H1 (cell line): Measurements from ENCODE around the gene ADRB2. TPM values are rescaled to one million over a fixed set of nuclear protein-coding genes. Genes with fewer than 3 reads are reported as not detected.

ENCODE experiments used
- CTCF ChIA-PET: fragments of 300-600 bp; sonication (Branson Sonifier 250); formaldehyde crosslinking; loops from one replicate; lab custom pipeline; 2021; ENCODE audit not compliant: partially characterized antibody; lab: Charles Lee
- POLR2A ChIA-PET: fragments of 300-600 bp; sonication (Branson Sonifier 250); formaldehyde crosslinking; loops from one replicate; lab custom pipeline; 2021; ENCODE audit warnings: inconsistent platforms; ENCODE audit not compliant: partially characterized antibody; lab: Charles Lee
- DNase-seq, 2 experiments: peaks; one replicate each; pipeline versions ENCODE4 v3.0.0 to v3.0.0-alpha.2; 2010 to 2022; ENCODE audit warnings: low spot score in 2 of 2, low read depth in 1 of 2, mixed read lengths in 1 of 2
- FAIRE-seq: peaks from 2 replicates; lab custom pipeline; 2011; peaks lifted over from hg19 to GRCh38; lab: Jason Lieb, UNC
- H2AFZ ChIP-seq: 2 replicates; pipeline ENCODE4 v1.8.1; 2012; ENCODE audit warnings: low read length, inconsistent platforms
- H2AK5ac ChIP-seq: 2 replicates; pipeline ENCODE4 v1.6.1; 2013; ENCODE audit warnings: low read depth, low read length
- H2BK120ac ChIP-seq: replicated peaks from 2 replicates; pipeline ENCODE3; 2013; ENCODE audit warnings: low read depth, low read length, inconsistent platforms
- H2BK12ac ChIP-seq: 2 replicates; pipeline ENCODE4 v1.6.1; 2013; ENCODE audit warnings: low read depth, low read length
- H2BK15ac ChIP-seq: 2 replicates; pipeline ENCODE4 v1.6.1; 2013; ENCODE audit warnings: low read length
- H2BK20ac ChIP-seq: 2 replicates; pipeline ENCODE4 v1.6.1; 2013; ENCODE audit warnings: low read length
- H2BK5ac ChIP-seq: 2 replicates; pipeline ENCODE4 v1.6.1; 2013; ENCODE audit warnings: low read depth, low read length
- H3K14ac ChIP-seq: 2 replicates; pipeline ENCODE4 v1.6.1; 2013; ENCODE audit warnings: inconsistent platforms; ENCODE audit not compliant: insufficient read length
- H3K18ac ChIP-seq: 2 replicates; pipeline ENCODE4 v1.6.1; 2013; ENCODE audit warnings: low read length; ENCODE audit errors: extremely low read depth
- H3K23ac ChIP-seq: 2 replicates; pipeline ENCODE4 v1.6.1; 2013; ENCODE audit warnings: inconsistent platforms; ENCODE audit not compliant: insufficient read length
- H3K23me2 ChIP-seq: 2 replicates; pipeline ENCODE4 v1.6.1; 2013; ENCODE audit warnings: low read depth, low read length
- H3K27ac ChIP-seq: 2 replicates; pipeline ENCODE4 v1.6.1; 2011; ENCODE audit warnings: low read depth, low read length, inconsistent platforms
- H3K27me3 ChIP-seq, 4 experiments: replicated peaks in 1 of 4; 1 replicate in 1 of 4; 2 replicates in 3 of 4; pipeline versions ENCODE4 v1.6.1 to v1.8.1; 2011 to 2013; ENCODE audit warnings: low read length in 3 of 4, mild to moderate bottlenecking in 3 of 4, inconsistent platforms in 2 of 4, mixed read lengths in 2 of 4, moderate library complexity in 1 of 4; ENCODE audit not compliant: control insufficient read depth in 3 of 4, insufficient read depth in 3 of 4; ENCODE audit errors: extremely low read depth in 1 of 4
- H3K36me3 ChIP-seq, 4 experiments: 2 replicates each; pipeline versions ENCODE4 v1.6.1 to v1.8.1; 2011 to 2013; ENCODE audit warnings: mild to moderate bottlenecking in 4 of 4, low read length in 3 of 4, moderate library complexity in 2 of 4, control low read depth in 1 of 4, inconsistent platforms in 1 of 4; ENCODE audit not compliant: insufficient read depth in 4 of 4, control insufficient read depth in 2 of 4
- H3K4ac ChIP-seq: replicated peaks from 2 replicates; pipeline ENCODE3; 2013; ENCODE audit warnings: low read length, low read depth, mixed read lengths, inconsistent platforms; ENCODE audit not compliant: insufficient read length
- H3K4me1 ChIP-seq, 4 experiments: replicated peaks in 1 of 4; 1 replicate in 1 of 4; 2 replicates in 3 of 4; pipeline versions ENCODE4 v1.6.1 to v1.8.1; 2011 to 2013; ENCODE audit warnings: low read length in 3 of 4, inconsistent platforms in 2 of 4, mixed read lengths in 1 of 4; ENCODE audit not compliant: insufficient read depth in 4 of 4, control insufficient read depth in 3 of 4
- H3K4me2 ChIP-seq, 2 experiments: 2 replicates each; pipeline versions ENCODE4 v1.6.1 to v1.8.1; 2011 to 2013; ENCODE audit warnings: low read depth in 2 of 2, low read length in 2 of 2, control low read depth in 1 of 2, inconsistent platforms in 1 of 2, mild to moderate bottlenecking in 1 of 2; ENCODE audit not compliant: insufficient read depth in 1 of 2
- H3K4me3 ChIP-seq, 4 experiments: fragments of 200-600, 300-600 bp in 1 of 4; sonication (generic), shearing (Covaris generic), sonication (Bioruptor Twin) in 1 of 4; 2 replicates each; pipeline versions ENCODE4 v1.5.1 to v1.8.1; 2011 to 2016; ENCODE audit warnings: low read length in 4 of 4, low read depth in 3 of 4, control low read depth in 2 of 4, inconsistent platforms in 2 of 4, mild to moderate bottlenecking in 2 of 4, mixed read lengths in 1 of 4, moderate library complexity in 1 of 4; ENCODE audit not compliant: insufficient read depth in 2 of 4; ENCODE audit errors: extremely low read depth in 1 of 4
- H3K56ac ChIP-seq: replicated peaks from 2 replicates; pipeline ENCODE3; 2013; ENCODE audit warnings: low read depth, mild to moderate bottlenecking, mixed read lengths, low read length, inconsistent platforms; ENCODE audit not compliant: insufficient read length
- H3K79me1 ChIP-seq: 2 replicates; pipeline ENCODE4 v1.6.1; 2013; ENCODE audit warnings: low read depth, low read length, control low read depth
- H3K79me2 ChIP-seq, 2 experiments: 2 replicates each; pipeline versions ENCODE4 v1.6.1 to v1.8.1; 2012 to 2013; ENCODE audit warnings: low read length in 2 of 2, mild to moderate bottlenecking in 2 of 2, inconsistent platforms in 1 of 2; ENCODE audit not compliant: insufficient read depth in 2 of 2, control insufficient read depth in 1 of 2
- H3K9ac ChIP-seq, 4 experiments: replicated peaks in 1 of 4; 1 replicate in 1 of 4; 2 replicates in 3 of 4; pipeline versions ENCODE4 v1.6.1 to v1.8.1; 2011 to 2013; ENCODE audit warnings: low read depth in 3 of 4, low read length in 3 of 4, control low read depth in 2 of 4, mild to moderate bottlenecking in 2 of 4, moderate library complexity in 2 of 4, inconsistent platforms in 1 of 4; ENCODE audit errors: extremely low read depth in 1 of 4
- H3K9me3 ChIP-seq, 2 experiments: 2 replicates each; pipeline versions ENCODE4 v1.6.1 to v1.8.1; 2012 to 2013; ENCODE audit warnings: mild to moderate bottlenecking in 2 of 2, moderate library complexity in 2 of 2, control low read depth in 1 of 2, inconsistent platforms in 1 of 2, low read depth in 1 of 2, low read length in 1 of 2, mixed read lengths in 1 of 2; ENCODE audit not compliant: insufficient read depth in 2 of 2
- H4K20me1 ChIP-seq, 2 experiments: replicated peaks in 1 of 2; 2 replicates each; pipeline versions ENCODE3 to v1.8.1; 2011 to 2013; ENCODE audit warnings: inconsistent platforms in 2 of 2, low read length in 2 of 2, mild to moderate bottlenecking in 1 of 2; ENCODE audit not compliant: insufficient read depth in 2 of 2, control insufficient read depth in 1 of 2
- H4K5ac ChIP-seq: 2 replicates; pipeline ENCODE4 v1.6.1; 2013; ENCODE audit warnings: low read length, low read depth, mixed read lengths, inconsistent platforms; ENCODE audit not compliant: insufficient read length
- H4K8ac ChIP-seq: 2 replicates; pipeline ENCODE4 v1.8.0; 2013; ENCODE audit warnings: mild to moderate bottlenecking, moderate library complexity, low read length, inconsistent platforms; ENCODE audit not compliant: insufficient read depth; ENCODE audit errors: extremely low read depth
- H4K91ac ChIP-seq: replicated peaks from 2 replicates; pipeline ENCODE3; 2013; ENCODE audit warnings: low read length, mixed read lengths, inconsistent platforms; ENCODE audit not compliant: insufficient read length
- ASH2L ChIP-seq: fragments of 200-600, 300-600 bp; sonication (generic); IDR thresholded peaks from one replicate; pipeline ENCODE4 v1.7.1; 2017; ENCODE audit warnings: low read length
- ATF3 ChIP-seq: IDR thresholded peaks from 2 replicates; pipeline ENCODE4 v1.6.1; 2011; ENCODE audit warnings: low read depth, mild to moderate bottlenecking, low read length; ENCODE audit not compliant: insufficient read depth
- CBX8 ChIP-seq: fragments of 300-800, 300-1000 bp; sonication (generic); IDR thresholded peaks from 2 replicates; pipeline ENCODE4 v1.7.1; 2016; ENCODE audit warnings: low read depth, low read length, borderline replicate concordance
- CHD2 ChIP-seq: IDR thresholded peaks from 2 replicates; pipeline ENCODE4 v1.6.1; 2012; ENCODE audit warnings: low read length, improper control_type of control experiment
- CTBP2 ChIP-seq: IDR thresholded peaks from 2 replicates; pipeline ENCODE4 v1.7.0; 2011; ENCODE audit warnings: borderline replicate concordance, mild to moderate bottlenecking, moderate library complexity, mixed read lengths, low read length; ENCODE audit not compliant: insufficient read depth, insufficient read length
- GABPA ChIP-seq: IDR thresholded peaks from 2 replicates; pipeline ENCODE4 v1.6.1; 2011; ENCODE audit warnings: mild to moderate bottlenecking, low read length, moderate library complexity, borderline replicate concordance; ENCODE audit not compliant: insufficient read depth
- KDM4A ChIP-seq: IDR thresholded peaks from one replicate; pipeline ENCODE4 v1.7.1; 2012; ENCODE audit warnings: low read depth, mild to moderate bottlenecking, moderate library complexity, low read length, inconsistent platforms; ENCODE audit not compliant: severe bottlenecking
- MAX ChIP-seq: IDR thresholded peaks from 2 replicates; pipeline ENCODE4 v1.6.1; 2012; ENCODE audit warnings: inconsistent platforms
- POLR2A ChIP-seq, 2 experiments: IDR thresholded peaks; 1 replicate in 1 of 2; 2 replicates in 1 of 2; pipeline ENCODE4 v1.6.1; 2011; ENCODE audit warnings: low read depth in 2 of 2, low read length in 2 of 2, mild to moderate bottlenecking in 2 of 2; ENCODE audit errors: control extremely low read depth in 1 of 2
- SIN3A ChIP-seq, 2 experiments: IDR thresholded peaks in 1 of 2; conservative IDR thresholded peaks in 1 of 2; 2 replicates each; pipeline ENCODE4 v1.6.1; 2011 to 2012; ENCODE audit warnings: low read length in 2 of 2, improper control_type of control experiment in 1 of 2, low read depth in 1 of 2, mild to moderate bottlenecking in 1 of 2
- SP1 ChIP-seq: IDR thresholded peaks from 2 replicates; pipeline ENCODE4 v1.6.1; 2011; ENCODE audit warnings: low read depth, low read length
- SP4 ChIP-seq: IDR thresholded peaks from 2 replicates; pipeline ENCODE4 v1.6.1; 2012; ENCODE audit warnings: low read length, inconsistent platforms
- TAF1 ChIP-seq: IDR thresholded peaks from 2 replicates; pipeline ENCODE4 v1.6.1; 2011; ENCODE audit warnings: mild to moderate bottlenecking, low read depth, low read length
- WGBS, 2 experiments: shearing (Covaris generic) in 1 of 2; methylation state at CpG; one replicate each; pipeline versions ENCODE4 v1.1.6 to v1.1.7; 2013 to 2015; ENCODE audit warnings: low lambda C conversion rate in 2 of 2, mixed read lengths in 2 of 2, inconsistent platforms in 1 of 2, low coverage in 1 of 2, missing lambda C conversion rate in 1 of 2; ENCODE audit not compliant: insufficient replicate concordance in 2 of 2, insufficient coverage in 1 of 2, insufficient read length in 1 of 2; ENCODE audit errors: extremely low coverage in 1 of 2, missing lambda C conversion rate in 1 of 2; 5-methylcytosine and 5-hydroxymethylcytosine counted together
- polyA plus RNA-seq, 7 experiments: library from polyadenylated mRNA; depleted of rRNA in 3 of 7; stranded (reverse) in 5 of 7; unstranded in 2 of 7; fragments of >200 nt in 5 of 7; fragments of 200-250 nt in 2 of 7; gene quantifications; 1 replicate in 5 of 7; 2 replicates in 1 of 7; 4 replicates in 1 of 7; pipeline versions ENCODE4 v1.2.1 to v1.2.3, GENCODE V29; 2011 to 2013; ENCODE audit warnings: missing spikeins in 2 of 7, mixed read lengths in 2 of 7
- total RNA-seq: library from RNA; stranded (reverse); fragmentation: NEBNext Ultra II Directional; extraction: Animal tissue kit (Norgen Biotek cat#: 25700); gene quantifications from 2 replicates; pipeline ENCODE4 v1.2.1, GENCODE V29; 2021

Gene ADRB2
- total and polyA plus RNA-seq, 2 of the 8 experiments (the other 6 are each of a cell fraction or from before 2014, with no cell fraction given), result 0.65 to 0.77 TPM

- no peak overlapping the region for H4K91ac ChIP-seq
- H3K79me2 ChIP-seq, result no peaks in the 10 kb centered on the region
- FAIRE-seq (no peak), DNase-seq (no peak)
- no peak overlapping the region for H2BK15ac ChIP-seq
- no peaks in the 10 kb centered on the region for H4K20me1 ChIP-seq
- H2AFZ ChIP-seq, result no peak overlapping the region
- POLR2A ChIA-PET, result interaction anchor here (0.6 kb wide), 1 partner anchor 160 kb away, joined by 3 read pairs; no protein-coding TSS in a partner anchor
- no peaks in the 10 kb centered on the region for H3K4me1 ChIP-seq
- no peak overlapping the region for H3K18ac ChIP-seq
- no peak overlapping the region for H3K56ac ChIP-seq
- no peak overlapping the region for H3K14ac ChIP-seq
- no peaks in the 10 kb centered on the region for H3K23me2 ChIP-seq
- no peak overlapping the region for H3K4ac ChIP-seq
- H3K27me3 ChIP-seq, result no peaks in the 10 kb centered on the region
- no peak overlapping the region for H2BK12ac ChIP-seq
- H3K9ac ChIP-seq, result no peak overlapping the region
- H2AK5ac ChIP-seq, result no peak overlapping the region
- H4K5ac ChIP-seq, result no peak overlapping the region
- no peaks in the 10 kb centered on the region for H3K79me1 ChIP-seq
- H3K9me3 ChIP-seq, result no peaks in the 10 kb centered on the region
- CTCF ChIA-PET, result interaction anchor here (0.6 to 3.0 kb wide), 5 partner anchors 11 to 1164 kb away, joined by 3 to 16 read pairs (median 5); no protein-coding TSS in a partner anchor
- no peak overlapping the region for H2BK120ac ChIP-seq
- H3K36me3 ChIP-seq, result no peaks in the 10 kb centered on the region
- H3K27ac ChIP-seq, result no peak overlapping the region
- 86% methylated on average over 2 of the region's 2 CpGs; no CpG with 5 or more reads in 1 of the 2 experiments for WGBS, 2 experiments
- no peak overlapping the region for H4K8ac ChIP-seq
- H3K23ac ChIP-seq, result no peak overlapping the region
- no peak overlapping the region for H3K4me2 ChIP-seq
- no peak overlapping the region for H2BK20ac ChIP-seq
- H3K4me3 ChIP-seq, result no peak overlapping the region
- no peak overlapping the region for H2BK5ac ChIP-seq
- TF ChIP-seq ATF3 (no peak), SP1 (no peak), ASH2L (no peak), TAF1 (no peak), POLR2A (IDR thresholded peaks at IDR 0.05; ENCODE audit: control extremely low read depth in 1 of 2, low read depth in 2 of 2, low read length in 2 of 2) (no peak), SIN3A (conservative IDR thresholded peaks at IDR 0.05 in 1 of 2, IDR thresholded peaks at IDR 0.05 in 1 of 2; ENCODE audit: low read depth in 1 of 2, low read length in 2 of 2) (no peak), MAX (no peak), CBX8 (no peak), CTBP2 (no peak), GABPA (no peak), CHD2 (no peak), KDM4A (no peak), SP4 (no peak)
Measured at GRCh38 chr5:148791696-148792095, 34.7 kb upstream of the ADRB2 start.
